ENCODE data around the gene OTX1. TPM values are rescaled to one million over a fixed set of nuclear protein-coding genes. Genes with fewer than 3 reads are reported as not detected.

The OTX1 gene
- total and polyA plus RNA-seq, 2 experiments from 2014 or later, result not detected

GRCh38 chr2:63052411-63053080 lies 1.9 kb downstream of the OTX1 start:
- Histone ChIP-seq H2AFZ (no peak overlapping the region), H3K9ac (no peak overlapping the region), H3K9me2 (ENCODE audit: insufficient read depth) (no peaks in the 10 kb centered on the region), H3K4me2 (ENCODE audit: unreplicated experiment) (no peak overlapping the region), H3K27ac (no peak overlapping the region), H3K4me1 (ENCODE audit: insufficient read depth) (peaks cover 14% of the 10 kb centered on the region), H3K9me3 (ENCODE audit: low read depth) (no peaks in the 10 kb centered on the region), H4K20me1 (ENCODE audit: insufficient read depth) (0 out of 2 replicates have a peak, but pooled peaks cover 3% of the 10 kb centered on the region), H3K36me3 (ENCODE audit: low read depth) (no peaks in the 10 kb centered on the region), H3F3A (ENCODE audit: insufficient read depth) (no peaks in the 10 kb centered on the region), H3K4me3 (no peak overlapping the region), H3K79me2 (ENCODE audit: insufficient read depth) (no peaks in the 10 kb centered on the region), H3K27me3 (replicated peaks; ENCODE audit: insufficient read depth) (peaks cover 69% of the 10 kb centered on the region)
- WGBS, 2 experiments (ENCODE audit: low coverage in 1 of 2, low lambda C conversion rate in 2 of 2, missing lambda C conversion rate in 2 of 2), result 91% methylated on average over 23 to 27 of the region's 27 CpGs
- no peak for TF ChIP-seq EZH2phosphoT487 (IDR thresholded peaks at IDR 0.05; ENCODE audit: insufficient read depth, low read depth)
- TF ChIP-seq EZH2 (IDR thresholded peaks at IDR 0.05; ENCODE audit: insufficient read depth, poor library complexity, severe bottlenecking), result no peak
- in situ Hi-C loops (cut with MboI), result no loop called here
- no peak for DNase-seq

- in situ Hi-C loops (cut with MboI), result no loop called here
Measured at GRCh38 chr2:63053081-63053888, 2.7 kb downstream of the OTX1 start.

GRCh38 chr2:63053889-63054602 lies 3.4 kb downstream of the OTX1 start:
- no peak overlapping the region for H3K27ac ChIP-seq
- no peaks in the 10 kb centered on the region for H3K79me2 ChIP-seq (ENCODE audit: insufficient read depth)
- peak overlapping the region; percentile 31 for H3K4me2 ChIP-seq (ENCODE audit: unreplicated experiment)
- 17 to 20% methylated on average over 25 to 48 of the region's 48 CpGs for WGBS, 2 experiments (ENCODE audit: low coverage in 1 of 2, low lambda C conversion rate in 2 of 2, missing lambda C conversion rate in 2 of 2)
- H3F3A ChIP-seq (ENCODE audit: insufficient read depth), result no peaks in the 10 kb centered on the region
- H4K20me1 ChIP-seq (ENCODE audit: insufficient read depth), result 0 out of 2 replicates have a peak, but pooled peaks cover 3% of the 10 kb centered on the region
- no peaks in the 10 kb centered on the region for H3K36me3 ChIP-seq (ENCODE audit: low read depth)
- no peak overlapping the region for H2AFZ ChIP-seq
- peaks cover 70% of the 10 kb centered on the region for H3K27me3 ChIP-seq (replicated peaks; ENCODE audit: insufficient read depth)
- TF ChIP-seq EZH2 (IDR thresholded peaks at IDR 0.05; ENCODE audit: insufficient read depth, poor library complexity, severe bottlenecking), result peak; percentile 45
- TF ChIP-seq EZH2phosphoT487 (IDR thresholded peaks at IDR 0.05; ENCODE audit: insufficient read depth, low read depth), result no peak
- DNase-seq, result peak; percentile 27
- H3K9me3 ChIP-seq (ENCODE audit: low read depth), result no peaks in the 10 kb centered on the region
- H3K4me1 ChIP-seq (ENCODE audit: insufficient read depth), result peaks cover 14% of the 10 kb centered on the region
- in situ Hi-C loops (cut with MboI), result no loop called here
- peak overlapping the region; percentile 14; the same call in 1 of the 2 replicates for H3K4me3 ChIP-seq
- H3K9ac ChIP-seq, result no peak overlapping the region
- H3K9me2 ChIP-seq (ENCODE audit: insufficient read depth), result no peaks in the 10 kb centered on the region

More at GRCh38 chr2:63053081-63053888, 2.7 kb downstream of the OTX1 start:
- Histone ChIP-seq H3K9me3 (ENCODE audit: low read depth) (no peaks in the 10 kb centered on the region), H3K4me3 (no peak overlapping the region), H3K79me2 (ENCODE audit: insufficient read depth) (no peaks in the 10 kb centered on the region), H2AFZ (no peak overlapping the region), H3K9ac (no peak overlapping the region), H4K20me1 (ENCODE audit: insufficient read depth) (0 out of 2 replicates have a peak, but pooled peaks cover 3% of the 10 kb centered on the region), H3K27ac (no peak overlapping the region), H3K4me1 (ENCODE audit: insufficient read depth) (peaks cover 14% of the 10 kb centered on the region), H3F3A (ENCODE audit: insufficient read depth) (no peaks in the 10 kb centered on the region), H3K4me2 (ENCODE audit: unreplicated experiment) (no peak overlapping the region), H3K27me3 (replicated peaks; ENCODE audit: insufficient read depth) (peaks cover 70% of the 10 kb centered on the region), H3K9me2 (ENCODE audit: insufficient read depth) (no peaks in the 10 kb centered on the region), H3K36me3 (ENCODE audit: low read depth) (no peaks in the 10 kb centered on the region)
- 94 to 98% methylated on average over 34 of the region's 34 CpGs for WGBS, 2 experiments (ENCODE audit: low coverage in 1 of 2, low lambda C conversion rate in 2 of 2, missing lambda C conversion rate in 2 of 2)
- no peak for DNase-seq
- no peak for TF ChIP-seq EZH2phosphoT487 (IDR thresholded peaks at IDR 0.05; ENCODE audit: insufficient read depth, low read depth)
- TF ChIP-seq EZH2 (IDR thresholded peaks at IDR 0.05; ENCODE audit: insufficient read depth, poor library complexity, severe bottlenecking), result no peak

- H2AFZ ChIP-seq, result no peak overlapping the region
- DNase-seq, result no peak
- no peak overlapping the region for H3K27ac ChIP-seq
- H3F3A ChIP-seq (ENCODE audit: insufficient read depth), result no peaks in the 10 kb centered on the region
- no peak overlapping the region for H3K4me3 ChIP-seq
- H3K4me2 ChIP-seq (ENCODE audit: unreplicated experiment), result no peak overlapping the region
- H3K27me3 ChIP-seq (replicated peaks; ENCODE audit: insufficient read depth), result peaks cover 68% of the 10 kb centered on the region
- H3K36me3 ChIP-seq (ENCODE audit: low read depth), result no peaks in the 10 kb centered on the region
- no peaks in the 10 kb centered on the region for H3K9me3 ChIP-seq (ENCODE audit: low read depth)
- no peaks in the 10 kb centered on the region for H4K20me1 ChIP-seq (ENCODE audit: insufficient read depth)
- H3K4me1 ChIP-seq (ENCODE audit: insufficient read depth), result peaks cover 6% of the 10 kb centered on the region
- 41 to 47% methylated on average over 7 of the region's 7 CpGs for WGBS, 2 experiments (ENCODE audit: low coverage in 1 of 2, low lambda C conversion rate in 2 of 2, missing lambda C conversion rate in 2 of 2)
- no peak overlapping the region for H3K9ac ChIP-seq
- no peaks in the 10 kb centered on the region for H3K79me2 ChIP-seq (ENCODE audit: insufficient read depth)
- TF ChIP-seq EZH2phosphoT487 (IDR thresholded peaks at IDR 0.05; ENCODE audit: insufficient read depth, low read depth), result no peak
- no peak for TF ChIP-seq EZH2 (IDR thresholded peaks at IDR 0.05; ENCODE audit: insufficient read depth, poor library complexity, severe bottlenecking)
- in situ Hi-C loops (cut with MboI), result no loop called here
- H3K9me2 ChIP-seq (ENCODE audit: insufficient read depth), result no peaks in the 10 kb centered on the region
Measured at GRCh38 chr2:63054841-63055225, 4.2 kb downstream of the OTX1 start.

Measured in GM23248 (cell line).